OCI-LY3 (cell line): ENCODE results near the gene ASTL.

Source experiments
- H2AFZ ChIP-seq: fragments of 200-600, 300-600 bp; shearing (Covaris generic); 2 replicates; pipeline ENCODE4 v1.6.0; 2014; ENCODE audit warnings: antibody characterized with exemption, low read depth, low read length
- H3K27ac ChIP-seq: fragments of 200-600, 300-600 bp; sonication (generic); 2 replicates; pipeline ENCODE4 v1.5.1; 2014; ENCODE audit warnings: mild to moderate bottlenecking, low read length, moderate library complexity, mixed read lengths
- H3K27me3 ChIP-seq: fragments of 200-600, 300-600 bp; sonication (generic); 2 replicates; pipeline ENCODE4 v1.6.1; 2014; ENCODE audit warnings: low read depth, low read length, mixed read lengths
- H3K36me3 ChIP-seq: fragments of 200-600, 300-600 bp; sonication (generic); replicated peaks from 2 replicates; pipeline ENCODE3; 2014; ENCODE audit warnings: low read depth, low read length, mixed read lengths
- H3K4me1 ChIP-seq: fragments of 300-600, 200-600 bp; sonication (generic); 2 replicates; pipeline ENCODE4 v1.6.1; 2014; ENCODE audit warnings: low read length, mixed read lengths
- H3K4me2 ChIP-seq: fragments of 200-600, 300-600 bp; sonication (generic); 2 replicates; pipeline ENCODE4 v1.6.1; 2014; ENCODE audit warnings: low read length, mixed read lengths
- H3K4me3 ChIP-seq: fragments of 300-600, 200-600 bp; sonication (generic); 2 replicates; pipeline ENCODE4 v1.5.1; 2014; ENCODE audit warnings: antibody characterized with exemption, mild to moderate bottlenecking, low read length, moderate library complexity
- H3K79me2 ChIP-seq: fragments of 300-600, 200-600 bp; shearing (Covaris generic); 2 replicates; pipeline ENCODE4 v1.6.1; 2014; ENCODE audit warnings: mild to moderate bottlenecking, low read length, mixed read lengths
- H3K9ac ChIP-seq: fragments of 300-600, 200-600 bp; shearing (Covaris generic); 2 replicates; pipeline ENCODE4 v1.6.0; 2014; ENCODE audit warnings: mild to moderate bottlenecking, low read length, moderate library complexity
- H3K9me3 ChIP-seq: fragments of 200-600, 300-600 bp; shearing (Covaris generic); 2 replicates; pipeline ENCODE4 v1.6.1; 2014; ENCODE audit warnings: low read length, mixed read lengths; ENCODE audit not compliant: insufficient read depth
- H4K20me1 ChIP-seq: fragments of 200-600, 300-600 bp; sonication (generic); 2 replicates; pipeline ENCODE4 v1.6.1; 2016; ENCODE audit warnings: low read length, mixed read lengths; ENCODE audit not compliant: insufficient read depth
- EZH2phosphoT487 ChIP-seq: fragments of 200-600 bp; shearing (Covaris generic); IDR thresholded peaks from 2 replicates; pipeline ENCODE4 v1.6.1; 2018; ENCODE audit warnings: antibody characterized with exemption, mixed run types, low read depth
- TF ChIP-seq, protein P1 (sequence below): fragments of 200-600, 300-600 bp; sonication (generic); IDR thresholded peaks from 2 replicates; pipeline ENCODE4 v1.5.1; 2014; ENCODE audit warnings: antibody characterized with exemption, low read length, low read depth

Gene ASTL

DNA sequence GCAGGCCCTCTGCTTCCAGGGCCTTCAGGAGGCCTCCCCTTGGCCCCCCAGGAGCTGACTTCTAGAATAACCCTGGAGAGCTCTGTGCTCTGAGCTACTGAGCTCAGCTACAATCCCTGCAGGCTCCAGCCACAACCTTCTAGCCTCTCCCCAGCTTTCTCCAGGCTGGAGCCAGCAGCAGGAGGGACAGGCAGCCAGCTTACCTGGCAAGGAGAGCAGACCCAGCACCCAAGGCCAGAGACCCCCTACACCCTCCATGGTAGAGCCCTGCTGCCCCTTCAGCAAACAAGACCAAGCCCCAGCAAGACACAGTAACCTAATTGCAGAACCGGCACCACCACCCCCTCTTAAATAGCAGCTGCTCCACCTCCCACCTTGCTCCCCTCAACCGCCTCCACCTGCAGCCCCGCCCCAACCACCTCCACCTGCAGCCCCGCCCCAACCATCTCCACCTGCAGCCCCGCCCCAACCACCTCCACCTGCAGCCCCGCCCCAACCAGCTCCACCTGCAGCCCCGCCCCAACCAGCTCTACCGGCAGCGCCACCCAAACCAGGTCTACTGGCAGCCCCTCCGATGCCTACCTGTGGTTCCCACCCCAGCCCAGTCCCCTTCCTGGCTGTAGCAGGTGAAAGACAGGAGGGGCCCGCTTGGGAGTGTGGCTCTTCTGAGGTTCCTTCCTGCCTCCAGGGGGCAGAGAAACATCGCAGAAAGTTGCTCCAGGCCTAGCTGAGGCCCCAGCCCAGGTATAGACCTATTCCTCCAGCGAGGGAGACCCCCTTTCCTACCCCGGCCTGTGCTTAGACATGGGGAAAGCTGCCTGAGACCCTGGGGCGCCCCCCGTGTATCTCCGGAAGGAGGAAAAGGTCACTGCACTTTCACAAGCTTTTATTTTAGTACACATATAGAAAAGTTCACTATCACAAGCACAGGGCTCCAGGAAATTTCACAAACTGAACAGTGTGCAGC, at the start of gene ASTL:
TSS of gene ASTL (minus strand) at position 324 of the 967 bp plus-strand sequence. CDS start at position 258, 66 bp downstream.
- Histone ChIP-seq H3K79me2 (peaks cover 15% of the 10 kb centered on the region), H3K4me2 (peak within 1 kb of the TSS; percentile 68), H3K36me3 (peaks cover 25% of the 10 kb centered on the region), H3K4me1 (peaks cover 28% of the 10 kb centered on the region), H3K4me3 (peak within 1 kb of the TSS; percentile 39; the same call in 1 of the 2 replicates), H3K9me3 (no peaks in the 10 kb centered on the region), H2AFZ (no peak within 1 kb of the TSS), H4K20me1 (peaks cover 28% of the 10 kb centered on the region), H3K27ac (peak within 1 kb of the TSS; percentile 42), H3K9ac (peak within 1 kb of the TSS; percentile 29; the same call in 1 of the 2 replicates), H3K27me3 (no peaks in the 10 kb centered on the region)
- no peak for TF ChIP-seq EZH2phosphoT487
- TF ChIP-seq, protein P1, sequence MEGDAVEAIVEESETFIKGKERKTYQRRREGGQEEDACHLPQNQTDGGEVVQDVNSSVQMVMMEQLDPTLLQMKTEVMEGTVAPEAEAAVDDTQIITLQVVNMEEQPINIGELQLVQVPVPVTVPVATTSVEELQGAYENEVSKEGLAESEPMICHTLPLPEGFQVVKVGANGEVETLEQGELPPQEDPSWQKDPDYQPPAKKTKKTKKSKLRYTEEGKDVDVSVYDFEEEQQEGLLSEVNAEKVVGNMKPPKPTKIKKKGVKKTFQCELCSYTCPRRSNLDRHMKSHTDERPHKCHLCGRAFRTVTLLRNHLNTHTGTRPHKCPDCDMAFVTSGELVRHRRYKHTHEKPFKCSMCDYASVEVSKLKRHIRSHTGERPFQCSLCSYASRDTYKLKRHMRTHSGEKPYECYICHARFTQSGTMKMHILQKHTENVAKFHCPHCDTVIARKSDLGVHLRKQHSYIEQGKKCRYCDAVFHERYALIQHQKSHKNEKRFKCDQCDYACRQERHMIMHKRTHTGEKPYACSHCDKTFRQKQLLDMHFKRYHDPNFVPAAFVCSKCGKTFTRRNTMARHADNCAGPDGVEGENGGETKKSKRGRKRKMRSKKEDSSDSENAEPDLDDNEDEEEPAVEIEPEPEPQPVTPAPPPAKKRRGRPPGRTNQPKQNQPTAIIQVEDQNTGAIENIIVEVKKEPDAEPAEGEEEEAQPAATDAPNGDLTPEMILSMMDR, result peak; percentile 85

DNA sequence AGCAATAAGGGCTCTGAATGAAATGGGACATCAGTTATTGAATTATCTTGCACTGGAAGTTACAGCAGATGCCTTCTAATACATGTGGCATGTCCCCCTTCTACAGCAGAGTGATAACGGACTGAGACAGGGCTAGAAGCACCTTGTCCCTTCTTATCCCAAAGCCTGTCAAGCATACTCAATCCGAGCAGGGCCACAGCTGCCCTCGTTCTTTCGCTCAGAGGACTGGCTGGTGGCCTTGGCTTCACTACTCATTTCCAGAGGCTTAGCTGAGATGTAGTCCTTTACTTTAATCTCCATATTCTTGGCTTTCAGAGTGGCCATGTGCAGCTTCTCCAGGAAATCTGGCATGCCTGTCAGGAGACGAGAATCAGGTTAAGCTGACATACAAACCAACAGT, 48.3 kb upstream of the ASTL start:
- Histone ChIP-seq H2AFZ (no peak overlapping the region), H3K79me2 (no peaks in the 10 kb centered on the region), H4K20me1 (no peaks in the 10 kb centered on the region), H3K4me1 (no peaks in the 10 kb centered on the region), H3K4me3 (no peak overlapping the region), H3K36me3 (peaks cover 41% of the 10 kb centered on the region), H3K9ac (no peak overlapping the region), H3K27ac (no peak overlapping the region), H3K4me2 (no peak overlapping the region), H3K9me3 (no peaks in the 10 kb centered on the region), H3K27me3 (no peaks in the 10 kb centered on the region)
- TF ChIP-seq EZH2phosphoT487, result no peak

DNA sequence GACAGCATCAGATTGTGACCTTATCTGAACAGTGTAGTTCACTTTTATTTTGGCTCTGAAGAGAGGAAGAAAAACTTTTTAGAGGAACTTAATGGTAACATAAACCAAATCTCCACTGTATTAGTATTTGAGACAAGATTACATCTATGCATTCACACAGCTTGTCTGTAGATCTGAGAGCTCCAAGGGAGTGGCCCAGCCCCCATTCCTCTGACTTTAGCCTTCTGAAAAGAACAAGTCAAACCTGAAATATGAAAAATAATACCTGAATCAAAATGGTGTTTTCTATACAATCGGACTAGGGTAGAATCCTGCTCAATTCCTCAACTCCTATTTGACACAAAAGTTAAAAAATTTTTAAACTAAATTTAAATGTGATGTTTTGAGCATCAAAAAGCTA, 47.2 kb upstream of the ASTL start:
- Histone ChIP-seq H3K4me1 (no peaks in the 10 kb centered on the region), H3K9ac (no peak overlapping the region), H3K79me2 (no peaks in the 10 kb centered on the region), H3K4me2 (no peak overlapping the region), H3K4me3 (no peak overlapping the region), H3K27me3 (no peaks in the 10 kb centered on the region), H3K36me3 (peaks cover 35% of the 10 kb centered on the region), H3K27ac (no peak overlapping the region), H2AFZ (no peak overlapping the region), H3K9me3 (no peaks in the 10 kb centered on the region), H4K20me1 (no peaks in the 10 kb centered on the region)
- TF ChIP-seq, protein P1, result no peak
- TF ChIP-seq EZH2phosphoT487, result no peak

DNA sequence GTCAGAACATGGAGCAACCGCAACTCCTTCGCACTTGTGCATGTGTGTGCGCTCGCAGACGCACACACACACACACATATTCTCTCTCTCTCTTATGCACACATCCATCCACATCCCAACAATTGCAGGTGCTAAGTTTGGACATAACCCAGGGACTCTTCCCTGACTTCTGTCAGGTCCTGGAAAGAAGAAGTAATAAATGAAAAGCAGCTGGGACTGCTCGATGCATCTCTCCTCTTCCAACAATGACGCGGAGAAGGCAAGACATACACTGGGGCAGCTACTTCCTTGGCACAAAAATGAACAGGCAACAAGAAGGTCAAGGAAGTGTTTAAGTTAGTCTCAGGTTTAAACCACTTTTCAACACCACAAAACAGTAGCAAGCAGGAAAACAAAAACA, 46.7 kb upstream of the ASTL start:
- Histone ChIP-seq H3K9me3 (no peaks in the 10 kb centered on the region), H2AFZ (no peak overlapping the region), H3K79me2 (no peaks in the 10 kb centered on the region), H3K27ac (no peak overlapping the region), H3K4me2 (no peak overlapping the region), H3K4me1 (no peaks in the 10 kb centered on the region), H3K36me3 (peaks cover 35% of the 10 kb centered on the region), H3K9ac (no peak overlapping the region), H4K20me1 (no peaks in the 10 kb centered on the region), H3K27me3 (no peaks in the 10 kb centered on the region), H3K4me3 (no peak overlapping the region)
- TF ChIP-seq EZH2phosphoT487, result no peak
- TF ChIP-seq, protein P1, result no peak
